Measurements from ENCODE around the gene ZBTB11. TPM values are rescaled to one million over a fixed set of nuclear protein-coding genes. Genes with fewer than 3 reads are reported as not detected.
A peak's percentile ranks its signal among the peaks of the same experiment; 100 is the strongest.

The ZBTB11 gene
- total and polyA plus RNA-seq, 2 of the 13 experiments (the other 11 are each of a cell fraction or from before 2014, with no cell fraction given): 5.9 to 18.1 TPM

- no peak; the same call in 1 of the 2 replicates for TF ChIP-seq IKZF5 (CRISPR knock-in tag; IDR thresholded peaks at IDR 0.05)
- no peak for TF ChIP-seq SRF (IDR thresholded peaks at IDR 0.05; ENCODE audit: low read depth, low read length)
- TF ChIP-seq ZNF510 (CRISPR knock-in tag; IDR thresholded peaks at IDR 0.05; ENCODE audit: low read depth): no peak
- TF ChIP-seq ZNF253 (CRISPR knock-in tag; IDR thresholded peaks at IDR 0.05; ENCODE audit: borderline replicate concordance): no peak
- no peak for TF ChIP-seq ATF6 (CRISPR knock-in tag; conservative IDR thresholded peaks at IDR 0.05)
- TF ChIP-seq KAT7 (CRISPR knock-in tag; IDR thresholded peaks at IDR 0.05; ENCODE audit: borderline replicate concordance): no peak
- TF ChIP-seq HOXA9 (CRISPR knock-in tag; IDR thresholded peaks at IDR 0.05; ENCODE audit: borderline replicate concordance): no peak; the same call in 1 of the 2 replicates
- peak; percentile 8; the same call in 1 of the 2 replicates for TF ChIP-seq ZNF609 (CRISPR knock-in tag; IDR thresholded peaks at IDR 0.05; ENCODE audit: borderline replicate concordance)
- no peak for TF ChIP-seq ELK4 (CRISPR knock-in tag; IDR thresholded peaks at IDR 0.05; ENCODE audit: borderline replicate concordance)
- TF ChIP-seq SMC3 (IDR thresholded peaks at IDR 0.05; ENCODE audit: low read length): no peak
- TF ChIP-seq ZBTB42 (CRISPR knock-in tag; IDR thresholded peaks at IDR 0.05): peak; percentile 75; the same call in 1 of the 2 replicates
- peak; percentile 92 for TF ChIP-seq UBTF (CRISPR knock-in tag; IDR thresholded peaks at IDR 0.05)
- no peak for TF ChIP-seq ZNF432 (CRISPR knock-in tag; IDR thresholded peaks at IDR 0.05; ENCODE audit: borderline replicate concordance)
- no peak for TF ChIP-seq ZNF24 (IDR thresholded peaks at IDR 0.05)
- TF ChIP-seq SMAD9 (CRISPR knock-in tag; IDR thresholded peaks at IDR 0.05): 0 out of 2 replicates have a peak, but pooled peaks have one; percentile 33
- TF ChIP-seq HIVEP1 (CRISPR knock-in tag; IDR thresholded peaks at IDR 0.05): peak; percentile 89; the same call in 1 of the 2 replicates
- peak; percentile 27; the same call in 1 of the 2 replicates for TF ChIP-seq ZNF776 (CRISPR knock-in tag; IDR thresholded peaks at IDR 0.05)
- no peak for TF ChIP-seq ZNF790 (CRISPR knock-in tag; IDR thresholded peaks at IDR 0.05; ENCODE audit: borderline replicate concordance)
These were observed 642 bp downstream of the ZBTB11 start (continued) for GRCh38 chr3:101676216-101676764.

Data from HepG2 (cell line).